ENCODE measurements around the gene CLDN22. TPM values are rescaled to one million over a fixed set of nuclear protein-coding genes. Genes with fewer than 3 reads are reported as not detected.

CLDN22 gene
- total and polyA plus RNA-seq, 2 of the 8 experiments (the other 6 are each of a cell fraction or from before 2014, with no cell fraction given) = not detected

DNA sequence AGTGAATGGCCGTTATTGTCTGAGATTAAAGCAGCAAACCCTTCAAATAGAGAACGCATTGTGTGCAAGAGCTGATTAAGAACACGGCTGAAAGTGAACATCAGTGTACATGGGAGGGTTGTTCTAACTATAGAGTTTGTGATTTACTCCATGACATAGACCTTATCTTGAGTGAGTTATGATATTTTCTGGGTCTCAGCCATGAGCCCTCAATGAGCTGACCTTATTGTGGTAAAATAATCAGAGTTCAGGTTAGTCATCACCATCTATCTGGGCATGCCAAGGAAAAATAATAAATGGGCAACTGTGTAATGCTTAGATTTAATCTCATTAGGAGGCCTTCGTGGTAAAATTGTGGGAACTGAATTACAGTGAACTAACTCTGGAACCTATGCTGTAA, 35.3 kb upstream of the CLDN22 start:
- Histone ChIP-seq H3K23ac (ENCODE audit: insufficient read length) (no peak overlapping the region), H4K5ac (ENCODE audit: insufficient read length, low read depth, low read length) (no peak overlapping the region), H2BK20ac (ENCODE audit: low read length) (no peak overlapping the region), H3K14ac (ENCODE audit: insufficient read length) (no peak overlapping the region), H3K4me3 (ENCODE audit: extremely low read depth in 1 of 4, insufficient read depth in 2 of 4, low read depth in 3 of 4, low read length in 4 of 4) (no peak overlapping the region), H4K8ac (ENCODE audit: extremely low read depth, insufficient read depth, low read length) (no peak overlapping the region), H2BK12ac (ENCODE audit: low read depth, low read length) (no peak overlapping the region), H3K27ac (ENCODE audit: low read depth, low read length) (no peak overlapping the region), H3K79me2 (ENCODE audit: control insufficient read depth in 1 of 2, insufficient read depth in 2 of 2, low read length in 2 of 2) (no peaks in the 10 kb centered on the region), H3K4ac (replicated peaks; ENCODE audit: insufficient read length, low read depth, low read length) (no peak overlapping the region), H3K9ac (replicated peaks in 1 of 4; ENCODE audit: extremely low read depth in 1 of 4, low read depth in 3 of 4, low read length in 3 of 4) (no peak overlapping the region), H2AK5ac (ENCODE audit: low read depth, low read length) (no peak overlapping the region), H3K27me3 (replicated peaks in 1 of 4; ENCODE audit: control insufficient read depth in 3 of 4, extremely low read depth in 1 of 4, insufficient read depth in 3 of 4, low read length in 3 of 4) (no peaks in the 10 kb centered on the region), H4K91ac (replicated peaks; ENCODE audit: insufficient read length, low read length) (no peak overlapping the region), H4K20me1 (replicated peaks in 1 of 2; ENCODE audit: control insufficient read depth in 1 of 2, insufficient read depth in 2 of 2, low read length in 2 of 2) (no peaks in the 10 kb centered on the region), H3K79me1 (ENCODE audit: low read depth, low read length) (no peaks in the 10 kb centered on the region), H3K56ac (replicated peaks; ENCODE audit: insufficient read length, low read depth, low read length) (no peak overlapping the region), H2BK15ac (ENCODE audit: low read length) (no peak overlapping the region), H3K36me3 (ENCODE audit: control insufficient read depth in 2 of 4, insufficient read depth in 4 of 4, low read length in 3 of 4) (no peaks in the 10 kb centered on the region), H2BK5ac (ENCODE audit: low read depth, low read length) (no peak overlapping the region), H3K4me2 (ENCODE audit: insufficient read depth in 1 of 2, low read depth in 2 of 2, low read length in 2 of 2) (no peak overlapping the region), H3K18ac (ENCODE audit: extremely low read depth, low read length) (no peak overlapping the region), H3K4me1 (replicated peaks in 1 of 4; ENCODE audit: control insufficient read depth in 3 of 4, insufficient read depth in 4 of 4, low read length in 3 of 4) (peaks cover 0 to 3% (median 1%) of the 10 kb centered on the region in 4 experiments; a peak in 3 of 7 replicates), H3K23me2 (ENCODE audit: low read depth, low read length) (no peaks in the 10 kb centered on the region), H2BK120ac (replicated peaks; ENCODE audit: low read depth, low read length) (no peak overlapping the region), H3K9me3 (ENCODE audit: insufficient read depth in 2 of 2, low read depth in 1 of 2, low read length in 1 of 2) (no peaks in the 10 kb centered on the region), H2AFZ (ENCODE audit: low read length) (no peak overlapping the region)
- DNase-seq (ENCODE audit: low read depth in 1 of 2, low spot score in 2 of 2) (no peak), FAIRE-seq (no peak)
- CTCF ChIA-PET (ENCODE audit: partially characterized antibody) = interaction anchor here (0.6 to 1.1 kb wide), 6 partner anchors 9 to 107 kb away, joined by 3 to 6 read pairs (median 4); no protein-coding TSS in a partner anchor
- POLR2A ChIA-PET (ENCODE audit: partially characterized antibody) = no interaction called here
- WGBS, 2 experiments (ENCODE audit: extremely low coverage in 1 of 2, insufficient coverage in 1 of 2, insufficient read length in 1 of 2, insufficient replicate concordance in 2 of 2, low coverage in 1 of 2, low lambda C conversion rate in 2 of 2, missing lambda C conversion rate in 1 of 2) = 91% methylated on average over 4 of the region's 4 CpGs; no CpG with 5 or more reads in 1 of the 2 experiments
- TF ChIP-seq CTBP2 (IDR thresholded peaks at IDR 0.05; ENCODE audit: borderline replicate concordance, insufficient read depth, insufficient read length, low read length) (no peak), RAD21 (IDR thresholded peaks at IDR 0.05 in 1 of 2, conservative IDR thresholded peaks at IDR 0.05 in 1 of 2; ENCODE audit: low read depth in 2 of 2, low read length in 2 of 2) (no peak), TBP (IDR thresholded peaks at IDR 0.05; ENCODE audit: low read depth, low read length) (no peak), HDAC2 (IDR thresholded peaks at IDR 0.05; ENCODE audit: borderline replicate concordance in 1 of 2, low read depth in 2 of 2, low read length in 2 of 2) (no peak), CHD1 (IDR thresholded peaks at IDR 0.05; ENCODE audit: low read depth, low read length) (no peak), ZNF274 (IDR thresholded peaks at IDR 0.05; ENCODE audit: borderline replicate concordance, extremely low read depth, low read length) (no peak), SRF (IDR thresholded peaks at IDR 0.05; ENCODE audit: low read depth, low read length) (no peak), JUN (IDR thresholded peaks at IDR 0.05; ENCODE audit: low read depth, low read length) (no peak), TEAD4 (IDR thresholded peaks at IDR 0.05; ENCODE audit: low read depth, low read length) (no peak), SP2 (IDR thresholded peaks at IDR 0.05; ENCODE audit: low read length) (no peak), SIN3A (conservative IDR thresholded peaks at IDR 0.05 in 1 of 2, IDR thresholded peaks at IDR 0.05 in 1 of 2; ENCODE audit: low read depth in 1 of 2, low read length in 2 of 2) (no peak), RFX5 (IDR thresholded peaks at IDR 0.05; ENCODE audit: borderline replicate concordance, low read depth, low read length) (no peak)
- TF ChIP-seq, protein P1, sequence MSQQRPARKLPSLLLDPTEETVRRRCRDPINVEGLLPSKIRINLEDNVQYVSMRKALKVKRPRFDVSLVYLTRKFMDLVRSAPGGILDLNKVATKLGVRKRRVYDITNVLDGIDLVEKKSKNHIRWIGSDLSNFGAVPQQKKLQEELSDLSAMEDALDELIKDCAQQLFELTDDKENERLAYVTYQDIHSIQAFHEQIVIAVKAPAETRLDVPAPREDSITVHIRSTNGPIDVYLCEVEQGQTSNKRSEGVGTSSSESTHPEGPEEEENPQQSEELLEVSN (IDR thresholded peaks at IDR 0.05) = no peak

All from H1 (cell line).